HG03378 (cell line): Measurements from ENCODE around the gene PCDHGB4.
"Not testable (repeated sequence)": the region's sequence is repeated elsewhere in the genome, so short reads cannot be mapped to it uniquely, and the experiment has no call there.

Experiments used
- ATAC-seq: cut with Tn5 transposase; IDR thresholded peaks from one replicate; pipeline ENCODE4 v1.9.1; 2021; ENCODE audit warnings: mild to moderate bottlenecking, moderate library complexity; ENCODE audit not compliant: unreplicated experiment

PCDHGB4 gene

DNA sequence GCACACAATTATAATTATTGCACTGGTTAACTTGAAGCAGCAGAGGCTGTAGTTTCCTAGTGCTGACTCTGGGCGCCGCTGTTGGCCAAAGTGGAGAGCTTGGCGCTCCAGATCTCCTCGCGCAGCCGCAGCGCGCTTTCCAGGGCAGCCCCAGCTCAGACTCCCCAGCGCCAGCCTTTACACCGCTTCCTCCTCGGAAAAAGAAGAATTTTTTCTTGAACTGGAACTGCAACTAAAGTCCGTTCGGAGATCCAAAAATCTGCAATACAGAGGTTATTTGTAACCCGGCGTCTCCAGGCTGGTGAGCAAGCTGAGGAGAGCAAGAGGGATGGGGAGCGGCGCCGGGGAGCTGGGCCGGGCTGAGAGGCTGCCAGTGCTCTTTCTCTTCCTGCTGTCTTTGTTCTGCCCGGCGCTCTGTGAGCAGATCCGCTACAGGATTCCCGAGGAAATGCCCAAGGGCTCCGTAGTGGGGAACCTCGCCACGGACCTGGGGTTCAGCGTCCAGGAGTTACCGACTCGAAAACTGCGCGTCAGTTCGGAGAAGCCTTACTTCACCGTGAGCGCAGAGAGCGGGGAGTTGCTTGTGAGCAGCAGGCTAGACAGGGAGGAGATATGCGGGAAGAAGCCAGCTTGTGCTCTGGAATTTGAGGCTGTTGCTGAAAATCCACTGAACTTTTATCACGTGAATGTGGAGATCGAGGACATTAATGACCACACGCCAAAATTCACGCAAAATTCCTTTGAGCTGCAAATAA, at the start of gene PCDHGB4:
PCDHGB4 (plus strand) TSS at position 142 of the 755 bp plus-strand sequence; CDS start at position 329, 187 bp downstream.
- peak; percentile 54 for ATAC-seq

DNA sequence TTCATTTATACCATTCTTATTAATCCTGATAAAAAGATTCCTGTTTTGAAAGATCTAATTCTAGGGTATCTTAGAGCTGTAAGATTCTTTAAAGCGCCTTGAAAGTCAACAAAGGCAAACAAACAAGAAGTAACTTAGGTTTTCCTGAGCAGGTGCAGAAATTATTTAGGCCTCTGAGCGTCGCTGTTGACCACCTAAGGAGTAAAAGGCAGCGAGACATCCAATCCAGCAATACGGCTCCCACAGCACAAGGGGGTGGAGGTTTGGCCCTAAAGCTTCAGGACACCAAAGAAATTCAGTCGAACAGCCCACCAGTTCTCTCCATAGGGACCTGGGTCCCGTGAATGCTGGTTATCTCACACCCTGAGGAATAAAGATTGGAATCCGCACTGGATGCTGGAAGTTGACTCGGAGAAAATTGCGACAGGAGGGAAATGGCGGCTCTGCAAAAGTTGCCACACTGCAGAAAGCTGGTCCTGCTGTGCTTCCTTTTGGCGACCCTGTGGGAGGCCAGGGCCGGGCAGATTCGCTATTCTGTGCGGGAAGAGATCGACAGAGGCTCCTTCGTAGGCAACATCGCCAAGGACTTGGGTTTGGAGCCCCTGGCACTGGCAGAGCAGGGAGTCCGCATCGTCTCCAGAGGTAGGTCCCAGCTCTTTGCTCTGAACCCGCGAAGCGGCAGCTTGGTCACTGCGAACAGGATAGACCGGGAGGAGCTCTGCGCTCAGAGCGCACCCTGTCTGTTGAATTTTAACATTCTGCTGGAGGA, 48.8 kb upstream of the PCDHGB4 start, which contains the start of gene PCDHGA2:
PCDHGA2 (plus strand) TSS at position 223 of the 769 bp plus-strand sequence.
- ATAC-seq: no peak

DNA sequence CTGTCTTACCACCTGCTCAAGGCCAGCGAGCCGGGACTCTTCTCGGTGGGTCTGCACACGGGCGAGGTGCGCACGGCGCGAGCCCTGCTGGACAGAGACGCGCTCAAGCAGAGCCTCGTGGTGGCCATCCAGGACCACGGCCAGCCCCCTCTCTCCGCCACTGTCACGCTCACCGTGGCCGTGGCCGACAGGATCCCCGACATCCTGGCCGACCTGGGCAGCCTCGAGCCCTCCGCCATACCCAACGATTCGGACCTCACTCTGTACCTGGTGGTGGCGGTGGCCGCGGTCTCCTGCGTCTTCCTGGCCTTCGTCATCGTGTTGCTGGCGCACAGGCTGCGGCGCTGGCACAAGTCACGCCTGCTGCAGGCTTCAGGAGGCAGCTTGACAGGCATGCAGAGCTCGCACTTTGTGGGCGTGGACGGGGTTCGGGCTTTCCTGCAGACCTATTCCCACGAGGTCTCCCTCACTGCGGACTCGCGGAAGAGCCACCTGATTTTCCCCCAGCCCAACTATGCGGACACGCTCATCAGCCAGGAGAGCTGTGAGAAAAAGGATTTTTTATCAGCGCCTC, 46.6 kb upstream of the PCDHGB4 start:
- not testable (repeated sequence) for ATAC-seq

DNA sequence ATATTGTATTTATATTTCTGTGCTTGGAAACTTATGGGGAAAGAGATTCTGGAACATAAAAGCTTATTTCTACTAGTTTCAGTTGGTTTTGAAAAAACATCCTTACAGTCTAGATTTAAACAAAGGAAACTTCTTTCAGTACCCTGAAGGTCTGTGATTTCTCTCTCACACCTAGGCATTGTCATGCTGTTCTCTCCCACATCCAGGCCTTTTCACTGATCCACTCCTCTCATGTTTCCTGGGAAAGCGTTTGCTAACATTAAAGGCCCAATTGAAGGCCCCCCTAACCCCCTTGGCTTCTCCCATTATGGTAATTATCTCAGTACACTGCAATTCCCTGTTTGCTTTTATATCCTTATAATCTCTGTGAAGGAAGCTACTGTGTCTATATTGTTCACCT, 44.7 kb upstream of the PCDHGB4 start:
- ATAC-seq: no peak

DNA sequence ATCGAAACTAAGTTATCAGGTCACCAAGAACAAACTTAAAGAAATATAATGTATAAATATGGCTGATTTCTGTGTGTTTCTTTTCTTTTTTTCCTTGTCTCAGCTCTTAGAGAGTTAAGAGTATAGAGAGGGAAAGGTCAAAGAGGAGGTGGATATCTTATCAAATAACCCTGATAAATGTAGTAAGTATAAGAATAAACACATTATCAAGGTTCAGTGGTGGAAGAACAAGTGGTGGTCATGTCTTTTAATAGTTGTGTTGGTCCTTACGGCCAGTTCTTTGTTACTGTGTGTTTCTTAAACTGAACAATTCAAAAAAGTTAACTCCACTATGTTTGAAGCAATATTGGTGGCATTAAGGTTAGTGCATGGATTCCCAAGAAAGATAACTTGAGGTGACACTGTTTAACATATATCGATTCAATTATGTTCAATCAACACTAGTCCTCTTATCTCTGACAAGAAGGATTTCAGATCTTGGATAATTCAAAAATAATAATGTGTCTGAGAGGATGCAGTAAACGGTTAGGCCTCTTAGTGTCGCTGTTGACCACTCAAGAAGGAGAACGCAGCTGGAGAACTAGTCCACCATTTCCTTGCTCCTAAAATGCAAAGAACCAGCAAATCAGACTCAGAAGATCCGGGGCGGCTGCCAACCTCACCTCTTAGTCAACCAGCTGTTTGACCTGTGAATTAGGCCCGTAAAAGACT, 44.1 kb upstream of the PCDHGB4 start, which contains the start of gene PCDHGA3:
PCDHGA3 (plus strand) TSS at position 588 of the 711 bp plus-strand sequence. CDS start 205 bp downstream, outside the sequence.
- ATAC-seq: no peak

DNA sequence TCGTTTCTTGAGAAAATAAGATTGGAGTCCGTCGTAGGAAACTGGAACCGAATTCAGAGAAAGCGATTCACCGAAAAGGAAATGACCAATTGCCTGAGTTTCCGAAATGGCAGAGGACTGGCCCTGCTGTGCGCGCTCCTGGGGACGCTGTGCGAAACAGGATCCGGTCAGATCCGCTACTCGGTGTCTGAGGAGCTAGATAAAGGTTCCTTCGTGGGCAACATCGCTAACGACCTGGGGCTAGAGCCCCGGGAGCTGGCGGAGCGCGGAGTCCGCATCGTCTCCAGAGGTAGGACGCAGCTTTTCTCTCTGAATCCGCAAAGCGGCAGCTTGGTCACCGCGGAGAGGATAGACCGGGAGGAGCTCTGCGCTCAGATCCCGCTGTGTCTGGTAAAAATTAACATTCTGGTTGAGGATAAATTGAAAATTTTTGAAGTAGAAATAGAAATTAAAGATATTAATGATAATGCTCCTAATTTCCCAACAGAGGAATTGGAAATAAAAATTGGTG, 43.5 kb upstream of the PCDHGB4 start:
- ATAC-seq: no peak

DNA sequence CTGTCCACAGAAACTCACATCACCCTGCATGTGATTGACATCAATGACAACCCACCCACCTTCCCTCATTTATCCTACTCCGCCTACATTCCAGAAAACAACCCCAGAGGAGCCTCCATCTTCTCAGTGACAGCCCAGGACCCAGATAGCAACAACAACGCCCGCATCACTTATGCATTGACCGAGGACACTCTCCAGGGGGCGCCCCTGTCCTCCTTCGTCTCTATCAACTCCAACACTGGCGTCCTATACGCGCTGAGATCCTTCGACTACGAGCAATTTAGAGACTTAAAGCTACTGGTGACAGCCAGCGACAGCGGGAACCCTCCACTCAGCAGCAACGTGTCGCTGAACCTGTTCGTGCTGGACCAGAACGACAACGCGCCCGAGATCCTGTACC, 42.2 kb upstream of the PCDHGB4 start:
- no peak for ATAC-seq

DNA sequence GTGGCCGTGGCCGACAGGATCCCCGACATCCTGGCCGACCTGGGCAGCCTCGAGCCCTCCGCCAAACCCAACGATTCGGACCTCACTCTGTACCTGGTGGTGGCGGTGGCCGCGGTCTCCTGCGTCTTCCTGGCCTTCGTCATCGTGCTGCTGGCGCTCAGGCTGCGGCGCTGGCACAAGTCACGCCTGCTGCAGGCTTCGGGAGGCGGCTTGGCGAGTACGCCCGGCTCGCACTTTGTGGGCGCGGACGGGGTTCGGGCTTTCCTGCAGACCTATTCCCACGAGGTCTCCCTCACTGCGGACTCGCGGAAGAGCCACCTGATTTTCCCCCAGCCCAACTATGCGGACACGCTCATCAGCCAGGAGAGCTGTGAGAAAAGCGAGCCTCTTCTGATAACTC, 41.5 kb upstream of the PCDHGB4 start:
- ATAC-seq: not testable (repeated sequence)

DNA sequence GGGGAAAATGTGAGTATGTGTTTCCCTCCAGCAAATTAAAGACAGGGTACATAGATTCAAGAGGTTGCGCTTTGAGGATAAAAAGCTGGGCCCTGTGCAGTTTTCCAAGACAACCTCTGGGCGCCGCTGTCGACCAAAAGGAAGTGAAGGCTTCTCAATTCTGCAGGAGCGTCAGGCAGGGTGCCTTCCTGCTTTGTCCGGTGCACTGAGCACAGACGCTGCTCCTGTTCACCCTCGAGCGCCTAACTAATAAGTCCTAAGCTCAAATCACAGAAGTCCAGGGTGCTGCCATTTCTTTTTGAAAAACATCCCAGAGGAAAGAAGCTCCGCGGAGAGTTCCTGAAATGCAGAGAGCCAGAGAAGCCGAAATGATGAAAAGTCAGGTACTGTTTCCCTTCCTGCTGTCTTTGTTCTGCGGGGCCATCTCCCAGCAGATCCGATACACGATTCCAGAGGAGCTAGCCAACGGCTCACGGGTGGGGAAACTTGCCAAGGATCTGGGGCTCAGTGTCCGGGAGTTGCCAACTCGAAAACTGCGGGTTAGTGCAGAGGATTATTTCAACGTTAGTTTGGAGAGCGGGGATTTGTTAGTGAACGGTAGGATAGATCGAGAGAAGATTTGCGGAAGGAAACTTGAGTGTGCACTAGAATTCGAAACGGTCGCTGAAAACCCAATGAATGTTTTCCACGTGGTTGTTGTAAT, 37.4 kb upstream of the PCDHGB4 start, which contains the start of gene PCDHGB1:
PCDHGB1 (plus strand) TSS at position 183 of the 703 bp plus-strand sequence; CDS start at position 345, 162 bp downstream.
- ATAC-seq: no peak

DNA sequence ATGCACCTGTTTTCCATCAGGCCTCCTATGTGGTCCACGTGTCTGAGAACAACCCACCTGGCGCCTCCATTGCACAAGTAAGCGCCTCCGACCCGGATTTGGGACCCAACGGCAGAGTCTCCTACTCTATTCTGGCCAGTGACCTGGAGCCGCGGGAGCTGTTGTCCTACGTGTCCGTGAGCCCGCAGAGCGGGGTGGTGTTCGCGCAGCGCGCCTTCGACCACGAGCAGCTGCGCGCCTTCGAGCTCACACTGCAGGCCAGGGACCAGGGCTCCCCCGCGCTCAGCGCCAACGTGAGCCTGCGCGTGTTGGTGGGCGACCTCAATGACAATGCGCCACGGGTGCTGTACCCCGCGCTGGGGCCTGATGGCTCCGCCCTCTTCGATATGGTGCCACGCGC, 35.9 kb upstream of the PCDHGB4 start:
- ATAC-seq: no peak

DNA sequence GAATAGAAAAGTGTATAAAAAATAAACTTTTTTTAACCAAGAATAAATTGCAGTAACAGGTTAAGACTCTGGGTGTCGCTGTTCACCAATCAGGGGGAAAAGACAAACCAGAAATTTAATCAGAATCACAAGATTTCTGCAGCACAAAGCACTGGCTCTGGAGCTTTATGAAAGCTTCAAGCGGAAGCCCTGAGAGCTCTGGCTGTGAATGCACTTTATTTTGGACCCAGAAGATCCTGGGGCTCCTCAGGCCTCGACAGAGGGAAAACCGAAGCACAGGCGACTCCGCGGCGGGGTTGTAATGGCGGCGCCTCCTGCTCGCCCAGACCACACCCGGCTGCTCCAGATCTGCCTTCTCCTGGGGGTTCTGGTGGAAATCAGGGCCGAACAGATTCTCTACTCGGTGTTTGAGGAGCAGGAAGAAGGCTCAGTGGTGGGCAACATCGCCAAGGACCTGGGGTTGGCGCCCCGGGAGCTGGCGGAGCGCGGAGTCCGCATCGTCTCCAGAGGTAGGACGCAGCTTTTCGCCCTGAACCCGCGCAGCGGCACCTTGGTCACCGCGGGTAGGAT, 32.5 kb upstream of the PCDHGB4 start, which contains the start of gene PCDHGA4:
PCDHGA4 (plus strand) TSS at position 122 of the 570 bp plus-strand sequence; CDS start at position 209, 87 bp downstream.
- no peak for ATAC-seq

DNA sequence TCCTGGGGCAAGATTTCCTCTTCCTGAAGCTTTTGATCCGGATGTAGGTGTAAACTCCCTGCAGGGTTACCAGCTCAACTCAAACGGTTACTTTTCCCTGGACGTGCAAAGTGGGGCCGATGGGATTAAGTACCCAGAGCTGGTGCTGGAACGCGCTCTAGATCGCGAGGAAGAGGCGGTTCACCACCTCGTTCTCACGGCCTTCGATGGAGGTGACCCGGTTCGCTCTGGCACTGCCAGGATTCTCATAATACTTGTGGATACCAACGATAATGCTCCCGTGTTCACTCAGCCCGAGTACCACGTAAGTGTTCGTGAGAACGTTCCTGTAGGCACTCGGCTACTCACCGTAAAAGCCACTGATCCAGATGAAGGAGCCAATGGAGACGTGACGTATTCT, 31.9 kb upstream of the PCDHGB4 start:
- ATAC-seq: no peak

DNA sequence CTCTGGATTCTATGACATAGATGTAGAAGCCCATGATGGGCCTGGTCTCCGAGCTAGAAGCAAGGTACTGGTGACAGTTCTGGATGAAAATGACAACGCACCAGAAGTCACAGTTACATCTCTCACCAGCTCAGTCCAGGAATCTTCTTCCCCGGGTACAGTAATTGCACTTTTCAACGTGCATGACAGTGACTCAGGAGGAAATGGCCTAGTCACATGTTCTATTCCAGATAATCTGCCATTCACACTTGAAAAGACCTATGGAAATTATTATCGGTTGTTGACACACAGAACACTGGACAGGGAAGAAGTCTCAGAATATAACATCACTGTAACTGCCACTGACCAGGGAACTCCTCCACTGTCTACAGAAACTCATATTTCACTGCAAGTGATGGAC, 31.4 kb upstream of the PCDHGB4 start:
- no peak for ATAC-seq

DNA sequence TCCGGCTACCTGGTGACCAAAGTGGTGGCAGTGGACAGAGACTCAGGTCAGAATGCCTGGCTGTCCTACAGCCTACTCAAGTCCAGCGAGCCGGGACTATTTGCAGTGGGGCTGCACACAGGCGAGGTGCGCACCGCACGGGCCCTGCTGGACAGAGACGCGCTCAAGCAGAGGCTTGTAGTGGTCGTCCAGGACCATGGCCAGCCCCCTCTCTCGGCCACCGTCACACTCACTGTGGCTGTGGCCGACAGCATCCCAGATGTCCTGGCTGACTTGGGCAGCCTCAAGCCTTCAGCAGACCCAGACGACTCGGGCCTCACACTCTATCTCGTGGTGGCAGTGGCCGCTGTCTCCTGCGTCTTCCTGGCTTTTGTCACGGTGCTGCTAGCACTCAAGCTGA, 30.5 kb upstream of the PCDHGB4 start:
- no peak for ATAC-seq

DNA sequence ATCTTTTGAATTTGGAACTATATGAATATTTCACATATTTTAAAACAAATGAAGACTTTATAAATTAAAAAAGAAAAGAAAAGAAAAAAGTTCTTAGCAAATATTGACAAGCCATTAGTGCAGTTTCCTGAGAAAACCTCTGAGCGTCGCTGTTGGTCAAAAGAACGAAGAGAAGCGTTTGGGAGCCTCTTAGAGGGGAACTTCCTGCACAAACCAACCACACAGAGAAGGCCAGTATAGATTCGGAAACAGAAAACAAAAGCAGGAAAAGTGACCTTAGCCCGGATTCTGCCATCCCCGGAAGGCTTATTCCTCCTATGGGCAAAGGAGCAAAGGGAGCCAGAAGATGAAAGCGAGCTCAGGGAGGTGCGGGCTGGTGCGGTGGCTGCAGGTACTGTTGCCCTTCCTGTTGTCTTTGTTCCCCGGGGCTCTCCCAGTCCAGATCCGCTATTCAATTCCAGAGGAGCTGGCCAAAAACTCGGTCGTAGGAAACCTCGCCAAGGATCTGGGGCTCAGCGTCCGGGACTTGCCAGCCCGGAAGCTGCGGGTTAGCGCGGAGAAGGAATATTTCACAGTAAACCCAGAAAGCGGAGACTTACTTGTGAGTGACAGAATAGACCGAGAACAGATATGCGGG, 27.6 kb upstream of the PCDHGB4 start, which contains the start of gene PCDHGB2:
PCDHGB2 (plus strand) TSS at position 205 of the 637 bp plus-strand sequence; CDS start at position 347, 142 bp downstream.
- no peak for ATAC-seq

DNA sequence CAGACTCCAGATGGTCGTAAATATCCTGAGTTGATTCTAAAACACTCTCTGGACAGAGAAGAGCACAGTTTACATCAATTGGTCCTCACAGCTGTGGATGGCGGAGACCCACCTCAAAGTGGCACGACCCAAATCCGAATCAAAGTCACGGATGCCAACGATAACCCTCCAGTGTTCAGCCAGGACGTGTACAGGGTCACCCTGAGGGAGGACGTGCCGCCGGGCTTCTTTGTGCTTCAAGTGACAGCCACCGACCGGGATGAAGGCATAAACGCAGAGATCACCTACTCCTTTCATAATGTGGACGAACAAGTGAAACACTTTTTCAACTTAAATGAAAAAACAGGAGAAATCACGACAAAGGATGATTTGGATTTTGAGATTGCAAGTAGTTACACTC, 26.8 kb upstream of the PCDHGB4 start:
- no peak for ATAC-seq

DNA sequence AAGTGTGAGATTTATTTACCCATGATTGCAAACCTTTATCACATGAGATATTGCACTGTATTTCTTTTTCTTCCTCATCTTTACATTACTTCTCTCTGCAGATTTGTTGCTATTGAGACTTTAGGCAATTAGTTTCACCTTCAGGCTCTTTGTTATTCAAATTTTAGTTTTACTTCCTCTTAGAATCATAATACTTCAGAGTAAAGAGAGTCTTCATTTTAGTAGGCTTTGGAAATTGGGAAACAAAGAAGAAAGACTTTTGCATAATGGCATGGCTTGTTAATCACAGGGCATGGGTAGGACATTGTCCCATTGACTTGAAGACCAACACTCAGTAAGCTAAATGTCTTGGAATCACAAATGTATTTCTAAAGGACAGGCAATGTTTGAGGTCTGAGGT, 24.8 kb upstream of the PCDHGB4 start:
- no peak for ATAC-seq

DNA sequence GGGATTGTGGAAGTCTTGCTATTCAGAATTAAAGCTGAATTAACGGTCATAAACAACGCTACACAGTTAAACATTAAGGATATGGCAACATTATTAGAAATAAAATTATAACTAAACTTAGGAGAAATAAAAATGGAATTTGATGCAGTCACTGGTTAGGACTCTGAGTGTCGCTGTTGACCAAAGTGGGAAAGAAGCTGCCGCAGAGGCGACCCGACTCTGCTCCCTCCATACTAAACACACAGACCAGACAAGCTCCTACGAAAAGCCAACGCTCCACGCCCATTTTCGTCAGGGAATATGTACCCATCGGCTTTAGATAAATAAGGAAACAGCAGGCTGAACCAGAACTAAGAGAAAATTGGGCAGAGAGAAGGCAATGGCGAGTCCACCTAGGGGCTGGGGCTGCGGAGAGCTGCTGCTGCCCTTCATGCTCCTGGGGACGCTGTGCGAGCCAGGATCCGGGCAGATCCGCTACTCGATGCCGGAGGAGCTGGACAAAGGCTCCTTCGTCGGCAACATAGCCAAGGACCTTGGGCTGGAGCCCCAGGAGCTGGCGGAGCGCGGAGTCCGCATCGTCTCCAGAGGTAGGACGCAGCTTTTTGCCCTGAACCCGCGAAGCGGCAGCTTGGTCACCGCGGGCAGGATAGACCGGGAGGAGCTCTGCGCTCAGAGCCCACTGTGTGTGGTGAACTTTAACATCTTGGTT, 23.4 kb upstream of the PCDHGB4 start, which contains the start of gene PCDHGA5:
PCDHGA5 (plus strand) TSS at position 211 of the 709 bp plus-strand sequence; CDS start at position 380, 169 bp downstream.
- ATAC-seq: no peak
